HepG2 (cell line): ENCODE results near the gene NOTCH4. TPM values are rescaled to one million over a fixed set of nuclear protein-coding genes. Genes with fewer than 3 reads are reported as not detected.

Source experiments
- HOXA3 ChIP-seq: sonication (generic); formaldehyde crosslinking; IDR thresholded peaks from 2 replicates; pipeline ENCODE4 v1.5.0; 2020; ENCODE audit warnings: missing genetic modification reagents
- KMT2B ChIP-seq: IDR thresholded peaks from 2 replicates; pipeline ENCODE4 v1.6.1; 2016; ENCODE audit warnings: missing genetic modification reagents, missing compliant biosample characterization
- NFKB2 ChIP-seq: sonication (generic); formaldehyde crosslinking; IDR thresholded peaks from 2 replicates; pipeline ENCODE4 v1.4.0; 2020; ENCODE audit warnings: missing genetic modification reagents, borderline replicate concordance
- ONECUT2 ChIP-seq: sonication (generic); formaldehyde crosslinking; IDR thresholded peaks from 2 replicates; pipeline ENCODE4 v1.4.0; 2020; ENCODE audit warnings: missing genetic modification reagents
- RFX5 ChIP-seq: IDR thresholded peaks from 2 replicates; pipeline ENCODE4 v1.6.1; 2011; ENCODE audit warnings: low read depth, low read length, improper control_type of control experiment
- SP140L ChIP-seq: sonication (generic); formaldehyde crosslinking; IDR thresholded peaks from 2 replicates; pipeline ENCODE4 v1.4.0; 2020; ENCODE audit warnings: missing genetic modification reagents, borderline replicate concordance
- SRSF4 ChIP-seq: fragments of 200-400 bp; formaldehyde crosslinking; IDR thresholded peaks from one replicate; pipeline ENCODE4 v1.6.1; 2018; ENCODE audit warnings: mild to moderate bottlenecking, low read depth, low read length, moderate library complexity; ENCODE audit not compliant: poor library complexity, severe bottlenecking
- ZBTB8A ChIP-seq: sonication (generic); formaldehyde crosslinking; IDR thresholded peaks from 2 replicates; pipeline ENCODE4 v1.4.0; 2020; ENCODE audit warnings: mild to moderate bottlenecking, low read depth, missing genetic modification reagents, borderline replicate concordance
- ZNF30 ChIP-seq: sonication (generic); formaldehyde crosslinking; IDR thresholded peaks from 2 replicates; pipeline ENCODE4 v1.5.0; 2020; ENCODE audit warnings: mild to moderate bottlenecking, missing genetic modification reagents
- ZNF569 ChIP-seq: sonication (generic); formaldehyde crosslinking; IDR thresholded peaks from 2 replicates; pipeline ENCODE4 v1.5.0; 2020; ENCODE audit warnings: mild to moderate bottlenecking, missing genetic modification reagents, moderate library complexity, borderline replicate concordance
- ZSCAN12 ChIP-seq: sonication (generic); formaldehyde crosslinking; IDR thresholded peaks from 2 replicates; pipeline ENCODE4 v1.9.0; 2021; ENCODE audit warnings: mild to moderate bottlenecking, missing genetic modification reagents
- polyA plus RNA-seq, 8 experiments: library from polyadenylated mRNA; depleted of rRNA in 3 of 8; stranded (reverse) in 7 of 8; unstranded in 1 of 8; fragments of >200 nt; fragmentation: Illumina TruSeq in 4 of 8; extraction: Trizol in 4 of 8; gene quantifications; 2 replicates each; pipeline versions ENCODE4 v1.2.1 to v1.2.3, GENCODE V29; 2011 to 2016; ENCODE audit warnings: low read depth in 4 of 8, missing spikeins in 1 of 8, mixed read lengths in 1 of 8; ENCODE audit not compliant: insufficient read depth in 1 of 8
- total RNA-seq, 5 experiments: library from RNA; depleted of rRNA; stranded (reverse); fragments of >200 nt; fragmentation: Illumina TruSeq; extraction: Trizol; gene quantifications; 2 replicates each; pipeline ENCODE4 v1.2.3, GENCODE V29; 2016; ENCODE audit warnings: low read depth in 1 of 5
- TF ChIP-seq, protein P1 (sequence below): sonication (generic); formaldehyde crosslinking; IDR thresholded peaks from 2 replicates; pipeline ENCODE4 v1.4.0; 2020; ENCODE audit warnings: low read depth, missing genetic modification reagents
- TF ChIP-seq, protein P2 (sequence below): sonication (generic); formaldehyde crosslinking; IDR thresholded peaks from 2 replicates; pipeline ENCODE4 v1.9.0; 2021; ENCODE audit warnings: missing genetic modification reagents, borderline replicate concordance
- TF ChIP-seq, protein P3 (sequence below): sonication (generic); formaldehyde crosslinking; IDR thresholded peaks from 2 replicates; pipeline ENCODE4 v1.5.0; 2020; ENCODE audit warnings: mild to moderate bottlenecking, missing genetic modification reagents, borderline replicate concordance
- TF ChIP-seq, protein P4 (sequence below): IDR thresholded peaks from 2 replicates; pipeline ENCODE4 v1.6.1; 2016; ENCODE audit warnings: low read depth, control low read depth
- TF ChIP-seq, protein P5 (sequence below): sonication (generic); formaldehyde crosslinking; IDR thresholded peaks from 2 replicates; pipeline ENCODE4 v1.8.0; 2022; ENCODE audit warnings: missing genetic modification reagents, low read depth, mild to moderate bottlenecking, borderline replicate concordance
- TF ChIP-seq, protein P6 (sequence below): sonication (generic); formaldehyde crosslinking; conservative IDR thresholded peaks from 2 replicates; pipeline ENCODE4 v1.4.0; 2020; ENCODE audit warnings: missing genetic modification reagents

NOTCH4 gene
- total and polyA plus RNA-seq, 2 of the 13 experiments (the other 11 are each of a cell fraction or from before 2014, with no cell fraction given), result 0.51 to 0.83 TPM

DNA sequence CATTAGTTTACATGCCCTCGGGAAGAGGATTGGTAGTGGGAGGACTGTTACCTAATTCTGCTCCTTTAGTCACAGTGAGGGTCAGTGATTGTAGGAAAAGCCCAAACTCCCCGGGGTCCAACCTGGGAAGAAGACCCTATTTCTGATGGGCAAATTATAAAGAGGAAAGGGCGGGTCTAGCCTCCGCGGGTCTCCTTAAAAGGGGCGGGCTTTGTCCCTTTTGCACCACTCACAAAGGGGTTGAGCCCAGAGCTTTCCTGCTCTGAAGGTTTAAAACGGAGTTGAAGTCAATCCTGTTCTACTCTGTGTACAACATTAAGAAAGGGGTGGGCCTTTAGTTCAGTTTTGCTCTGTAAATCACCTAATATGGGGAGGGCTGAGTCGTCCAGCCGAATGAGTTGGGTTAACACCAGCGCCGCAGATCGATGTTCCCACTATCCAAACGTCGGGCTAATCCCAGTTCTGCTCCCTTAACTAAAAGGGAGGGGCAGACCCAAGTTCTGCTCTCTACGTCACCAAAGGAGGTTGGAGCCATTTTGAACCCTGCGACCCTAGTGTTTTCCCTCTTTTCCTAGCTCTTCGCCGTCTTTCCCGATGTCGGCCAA, 46.6 kb downstream of the NOTCH4 start (continued):
- TF ChIP-seq, protein P1, sequence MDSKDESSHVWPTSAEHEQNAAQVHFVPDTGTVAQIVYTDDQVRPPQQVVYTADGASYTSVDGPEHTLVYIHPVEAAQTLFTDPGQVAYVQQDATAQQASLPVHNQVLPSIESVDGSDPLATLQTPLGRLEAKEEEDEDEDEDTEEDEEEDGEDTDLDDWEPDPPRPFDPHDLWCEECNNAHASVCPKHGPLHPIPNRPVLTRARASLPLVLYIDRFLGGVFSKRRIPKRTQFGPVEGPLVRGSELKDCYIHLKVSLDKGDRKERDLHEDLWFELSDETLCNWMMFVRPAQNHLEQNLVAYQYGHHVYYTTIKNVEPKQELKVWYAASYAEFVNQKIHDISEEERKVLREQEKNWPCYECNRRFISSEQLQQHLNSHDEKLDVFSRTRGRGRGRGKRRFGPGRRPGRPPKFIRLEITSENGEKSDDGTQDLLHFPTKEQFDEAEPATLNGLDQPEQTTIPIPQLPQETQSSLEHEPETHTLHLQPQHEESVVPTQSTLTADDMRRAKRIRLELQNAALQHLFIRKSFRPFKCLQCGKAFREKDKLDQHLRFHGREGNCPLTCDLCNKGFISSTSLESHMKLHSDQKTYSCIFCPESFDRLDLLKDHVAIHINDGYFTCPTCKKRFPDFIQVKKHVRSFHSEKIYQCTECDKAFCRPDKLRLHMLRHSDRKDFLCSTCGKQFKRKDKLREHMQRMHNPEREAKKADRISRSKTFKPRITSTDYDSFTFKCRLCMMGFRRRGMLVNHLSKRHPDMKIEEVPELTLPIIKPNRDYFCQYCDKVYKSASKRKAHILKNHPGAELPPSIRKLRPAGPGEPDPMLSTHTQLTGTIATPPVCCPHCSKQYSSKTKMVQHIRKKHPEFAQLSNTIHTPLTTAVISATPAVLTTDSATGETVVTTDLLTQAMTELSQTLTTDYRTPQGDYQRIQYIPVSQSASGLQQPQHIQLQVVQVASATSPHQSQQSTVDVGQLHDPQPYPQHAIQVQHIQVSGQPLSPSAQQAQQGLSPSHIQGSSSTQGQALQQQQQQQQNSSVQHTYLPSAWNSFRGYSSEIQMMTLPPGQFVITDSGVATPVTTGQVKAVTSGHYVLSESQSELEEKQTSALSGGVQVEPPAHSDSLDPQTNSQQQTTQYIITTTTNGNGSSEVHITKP (CRISPR knock-in tag), result no peak
- TF ChIP-seq ONECUT2, result no peak
- TF ChIP-seq ZBTB8A (CRISPR knock-in tag), result 0 out of 2 replicates have a peak, but pooled peaks have one; percentile 70
- no peak for TF ChIP-seq SRSF4
- TF ChIP-seq KMT2B (CRISPR knock-in tag), result no peak
- no peak for TF ChIP-seq NFKB2 (CRISPR knock-in tag)
- TF ChIP-seq, protein P2, sequence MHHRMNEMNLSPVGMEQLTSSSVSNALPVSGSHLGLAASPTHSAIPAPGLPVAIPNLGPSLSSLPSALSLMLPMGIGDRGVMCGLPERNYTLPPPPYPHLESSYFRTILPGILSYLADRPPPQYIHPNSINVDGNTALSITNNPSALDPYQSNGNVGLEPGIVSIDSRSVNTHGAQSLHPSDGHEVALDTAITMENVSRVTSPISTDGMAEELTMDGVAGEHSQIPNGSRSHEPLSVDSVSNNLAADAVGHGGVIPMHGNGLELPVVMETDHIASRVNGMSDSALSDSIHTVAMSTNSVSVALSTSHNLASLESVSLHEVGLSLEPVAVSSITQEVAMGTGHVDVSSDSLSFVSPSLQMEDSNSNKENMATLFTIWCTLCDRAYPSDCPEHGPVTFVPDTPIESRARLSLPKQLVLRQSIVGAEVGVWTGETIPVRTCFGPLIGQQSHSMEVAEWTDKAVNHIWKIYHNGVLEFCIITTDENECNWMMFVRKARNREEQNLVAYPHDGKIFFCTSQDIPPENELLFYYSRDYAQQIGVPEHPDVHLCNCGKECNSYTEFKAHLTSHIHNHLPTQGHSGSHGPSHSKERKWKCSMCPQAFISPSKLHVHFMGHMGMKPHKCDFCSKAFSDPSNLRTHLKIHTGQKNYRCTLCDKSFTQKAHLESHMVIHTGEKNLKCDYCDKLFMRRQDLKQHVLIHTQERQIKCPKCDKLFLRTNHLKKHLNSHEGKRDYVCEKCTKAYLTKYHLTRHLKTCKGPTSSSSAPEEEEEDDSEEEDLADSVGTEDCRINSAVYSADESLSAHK (CRISPR knock-in tag), result no peak
- TF ChIP-seq RFX5, result no peak
- no peak for TF ChIP-seq SP140L (CRISPR knock-in tag)
- TF ChIP-seq HOXA3 (CRISPR knock-in tag), result peak; percentile 91
- TF ChIP-seq ZNF569 (CRISPR knock-in tag), result no peak
- no peak for TF ChIP-seq ZNF30 (CRISPR knock-in tag)
- TF ChIP-seq, protein P3, sequence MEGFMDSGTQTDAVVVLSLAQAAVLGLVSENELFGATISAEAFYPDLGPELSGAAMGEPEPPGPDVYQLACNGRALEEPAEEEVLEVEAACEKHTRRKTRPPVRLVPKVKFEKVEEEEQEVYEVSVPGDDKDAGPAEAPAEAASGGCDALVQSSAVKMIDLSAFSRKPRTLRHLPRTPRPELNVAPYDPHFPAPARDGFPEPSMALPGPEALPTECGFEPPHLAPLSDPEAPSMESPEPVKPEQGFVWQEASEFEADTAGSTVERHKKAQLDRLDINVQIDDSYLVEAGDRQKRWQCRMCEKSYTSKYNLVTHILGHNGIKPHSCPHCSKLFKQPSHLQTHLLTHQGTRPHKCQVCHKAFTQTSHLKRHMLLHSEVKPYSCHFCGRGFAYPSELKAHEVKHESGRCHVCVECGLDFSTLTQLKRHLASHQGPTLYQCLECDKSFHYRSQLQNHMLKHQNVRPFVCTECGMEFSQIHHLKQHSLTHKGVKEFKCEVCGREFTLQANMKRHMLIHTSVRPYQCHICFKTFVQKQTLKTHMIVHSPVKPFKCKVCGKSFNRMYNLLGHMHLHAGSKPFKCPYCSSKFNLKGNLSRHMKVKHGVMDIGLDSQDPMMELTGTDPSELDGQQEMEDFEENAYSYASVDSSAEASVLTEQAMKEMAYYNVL (CRISPR knock-in tag), result no peak; the same call in 1 of the 2 replicates
- TF ChIP-seq, protein P4, sequence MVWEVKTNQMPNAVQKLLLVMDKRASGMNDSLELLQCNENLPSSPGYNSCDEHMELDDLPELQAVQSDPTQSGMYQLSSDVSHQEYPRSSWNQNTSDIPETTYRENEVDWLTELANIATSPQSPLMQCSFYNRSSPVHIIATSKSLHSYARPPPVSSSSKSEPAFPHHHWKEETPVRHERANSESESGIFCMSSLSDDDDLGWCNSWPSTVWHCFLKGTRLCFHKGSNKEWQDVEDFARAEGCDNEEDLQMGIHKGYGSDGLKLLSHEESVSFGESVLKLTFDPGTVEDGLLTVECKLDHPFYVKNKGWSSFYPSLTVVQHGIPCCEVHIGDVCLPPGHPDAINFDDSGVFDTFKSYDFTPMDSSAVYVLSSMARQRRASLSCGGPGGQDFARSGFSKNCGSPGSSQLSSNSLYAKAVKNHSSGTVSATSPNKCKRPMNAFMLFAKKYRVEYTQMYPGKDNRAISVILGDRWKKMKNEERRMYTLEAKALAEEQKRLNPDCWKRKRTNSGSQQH (CRISPR knock-in tag), result 0 out of 2 replicates have a peak, but pooled peaks have one; percentile 42
- TF ChIP-seq, protein P5, sequence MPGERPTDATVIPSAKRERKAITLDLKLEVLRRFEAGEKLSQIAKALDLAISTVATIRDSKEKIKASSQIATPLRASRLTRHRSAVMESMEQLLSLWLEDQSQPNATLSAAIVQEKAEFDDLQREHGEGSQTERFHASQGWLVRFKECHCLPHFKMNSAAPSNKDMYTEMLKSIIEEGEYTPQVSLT (CRISPR knock-in tag), result no peak
- TF ChIP-seq, protein P6, sequence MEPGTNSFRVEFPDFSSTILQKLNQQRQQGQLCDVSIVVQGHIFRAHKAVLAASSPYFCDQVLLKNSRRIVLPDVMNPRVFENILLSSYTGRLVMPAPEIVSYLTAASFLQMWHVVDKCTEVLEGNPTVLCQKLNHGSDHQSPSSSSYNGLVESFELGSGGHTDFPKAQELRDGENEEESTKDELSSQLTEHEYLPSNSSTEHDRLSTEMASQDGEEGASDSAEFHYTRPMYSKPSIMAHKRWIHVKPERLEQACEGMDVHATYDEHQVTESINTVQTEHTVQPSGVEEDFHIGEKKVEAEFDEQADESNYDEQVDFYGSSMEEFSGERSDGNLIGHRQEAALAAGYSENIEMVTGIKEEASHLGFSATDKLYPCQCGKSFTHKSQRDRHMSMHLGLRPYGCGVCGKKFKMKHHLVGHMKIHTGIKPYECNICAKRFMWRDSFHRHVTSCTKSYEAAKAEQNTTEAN (CRISPR knock-in tag), result no peak
- TF ChIP-seq ZSCAN12, result no peak
